Ascending aorta (tissue), 2 donors: ENCODE measurements around the gene LY6G6F. TPM values are rescaled to one million over a fixed set of nuclear protein-coding genes. Genes with fewer than 3 reads are reported as not detected.

Experiments
- DNase-seq, 2 donors: peaks; one replicate each; pipeline ENCODE4 v3.0.0-alpha.2; 2019; ENCODE audit warnings: low spot score in 2 of 2
- H3K27ac ChIP-seq, 2 donors: fragments of 200-600 bp; sonication (generic); one replicate each; pipeline ENCODE4 v1.5.1; 2016 to 2017; ENCODE audit warnings: mild to moderate bottlenecking in 1 of 2
- H3K27me3 ChIP-seq: fragments of 200-600 bp; sonication (generic); one replicate; pipeline ENCODE4 v1.5.1; 2017
- H3K36me3 ChIP-seq, 2 donors: fragments of 200-600 bp; sonication (generic); one replicate each; pipeline ENCODE4 v1.5.1; 2016
- H3K4me1 ChIP-seq, 2 donors: fragments of 200-600 bp; sonication (generic); one replicate each; pipeline ENCODE4 v1.5.1; 2016 to 2017; ENCODE audit warnings: mild to moderate bottlenecking in 1 of 2
- H3K4me3 ChIP-seq, 2 donors: fragments of 200-600 bp; sonication (generic); one replicate each; pipeline ENCODE4 v1.5.1; 2016 to 2017; ENCODE audit warnings: mild to moderate bottlenecking in 1 of 2
- H3K9me3 ChIP-seq, 2 donors: fragments of 200-600 bp; sonication (generic); one replicate each; pipeline ENCODE4 v1.5.1; 2016
- CTCF ChIP-seq, 3 experiments: fragments of 200-600 bp in 2 of 3; fragments of 450-650 bp in 1 of 3; sonication (generic) in 2 of 3; IDR thresholded peaks; one replicate each; pipeline ENCODE4 v1.5.1; 2016 to 2019; ENCODE audit warnings: antibody characterized with exemption in 3 of 3, mild to moderate bottlenecking in 1 of 3, moderate library complexity in 1 of 3
- intact Hi-C: fragments of 100-400 bp; cut with DNase I; formaldehyde crosslinking; loops from one replicate; pipeline ENCODE4 v1.15.1; 2023
- total RNA-seq: library from RNA; depleted of rRNA; stranded (reverse); fragments of >200 nt; gene quantifications from one replicate; pipeline ENCODE4 v1.1.0, GENCODE V29; 2016

Gene LY6G6F
- total RNA-seq, 1 donor from 2014 or later, result not detected

- peak overlapping the region; percentile 67 to 75 for H3K4me3 ChIP-seq
- H3K27ac ChIP-seq, result peak overlapping the region; percentile 91 to 94
- TF ChIP-seq CTCF (IDR thresholded peaks at IDR 0.05), result no peak
- H3K4me1 ChIP-seq, result peaks cover 18 to 33% of the 10 kb centered on the region in 2 donors
- H3K9me3 ChIP-seq, result no peaks in the 10 kb centered on the region
- peaks cover 33 to 37% of the 10 kb centered on the region in 2 donors for H3K36me3 ChIP-seq
- intact Hi-C loops, result loop anchor here (2.0 to 10.0 kb wide), 3 partner anchors 92 to 420 kb away; partner anchors contain the start of genes ATP6V1G2, HSPA1B, NFKBIL1 and PPT2
- DNase-seq, result peak; percentile 53 to 81
- H3K27me3 ChIP-seq, result no peaks in the 10 kb centered on the region
These were observed 28.2 kb downstream of the LY6G6F start for GRCh38 chr6:31734821-31735406.

GRCh38 chr6:31736021-31736767, 29.5 kb downstream of the LY6G6F start, which contains the start of gene CLIC1:
Gene CLIC1 (minus strand): TSS chr6:31736530. CDS start chr6:31736300, 230 bp downstream.
- no peaks in the 10 kb centered on the region for H3K27me3 ChIP-seq
- peaks cover 28 to 30% of the 10 kb centered on the region in 2 donors for H3K36me3 ChIP-seq
- H3K4me1 ChIP-seq, result peaks cover 20 to 35% of the 10 kb centered on the region in 2 donors
- peak within 1 kb of the TSS; percentile 67 to 75 for H3K4me3 ChIP-seq
- H3K27ac ChIP-seq, result peak within 1 kb of the TSS; percentile 91 to 94
- peak; percentile 70 to 95 for DNase-seq
- intact Hi-C loops, result loop anchor here (2.0 to 10.0 kb wide), 2 partner anchors 33 to 419 kb away; partner anchors contain the start of genes ABHD16A, PPT2 and PRRT1
- H3K9me3 ChIP-seq, result no peaks in the 10 kb centered on the region
- no peak for TF ChIP-seq CTCF (IDR thresholded peaks at IDR 0.05)

GRCh38 chr6:31736768-31737314, 30.2 kb downstream of the LY6G6F start:
- Histone ChIP-seq H3K4me1 (peaks cover 20 to 35% of the 10 kb centered on the region in 2 donors), H3K4me3 (peak overlapping the region; percentile 67 to 75), H3K36me3 (peaks cover 23 to 24% of the 10 kb centered on the region in 2 donors), H3K27me3 (no peaks in the 10 kb centered on the region), H3K27ac (peak overlapping the region; percentile 91 to 94), H3K9me3 (no peaks in the 10 kb centered on the region)
- DNase-seq, result no peak
- TF ChIP-seq CTCF (IDR thresholded peaks at IDR 0.05), result no peak
- intact Hi-C loops, result loop anchor here (2.0 to 10.0 kb wide), 2 partner anchors 34 to 418 kb away; partner anchors contain the start of genes ABHD16A, PPT2 and PRRT1

GRCh38 chr6:31737315-31737990, 30.8 kb downstream of the LY6G6F start:
- Histone ChIP-seq H3K27ac (peak overlapping the region; percentile 91 to 94), H3K27me3 (no peaks in the 10 kb centered on the region), H3K4me1 (peaks cover 20 to 35% of the 10 kb centered on the region in 2 donors), H3K36me3 (peaks cover 17 to 18% of the 10 kb centered on the region in 2 donors), H3K9me3 (no peaks in the 10 kb centered on the region), H3K4me3 (peak overlapping the region in 1 of 2 donors; percentile 67)
- intact Hi-C loops, result loop anchor here (2.0 to 10.0 kb wide), 2 partner anchors 35 to 417 kb away; partner anchors contain the start of genes ABHD16A, PPT2 and PRRT1
- no peak for DNase-seq
- no peak for TF ChIP-seq CTCF (IDR thresholded peaks at IDR 0.05)
